WTC11 (cell line): ENCODE results near the gene AK5. TPM values are rescaled to one million over a fixed set of nuclear protein-coding genes. Genes with fewer than 3 reads are reported as not detected.

ENCODE experiments used
- ATAC-seq: fragments of 200-7000 bp; cut with Tn5 transposase; 2 replicates; pipeline ENCODE4 v1.10.0; 2021; ENCODE audit warnings: mild to moderate bottlenecking, moderate library complexity
- CTCF ChIA-PET: fragments of 300-600 bp; sonication (Branson Sonifier 250); formaldehyde crosslinking; loops from one replicate; lab custom pipeline; 2021; ENCODE audit warnings: antibody characterized with exemption; lab: Charles Lee
- POLR2A ChIA-PET: fragments of 350-600 bp; sonication (Branson Sonifier 250); formaldehyde crosslinking; loops from one replicate; lab custom pipeline; 2021; ENCODE audit warnings: antibody characterized with exemption; lab: Charles Lee
- DNase-seq: peaks from one replicate; pipeline ENCODE4 v3.0.0; 2021; ENCODE audit warnings: low spot score
- H3K27ac Mint-ChIP-seq: 2 replicates; pipeline ENCODE4 v1.8.0; 2021; ENCODE audit warnings: mixed read lengths
- H3K27me3 Mint-ChIP-seq: 2 replicates; pipeline ENCODE4 v1.8.0; 2021; ENCODE audit warnings: low read depth, mild to moderate bottlenecking, moderate library complexity, mixed read lengths
- H3K36me3 Mint-ChIP-seq: 2 replicates; pipeline ENCODE4 v1.8.0; 2021; ENCODE audit warnings: mixed read lengths
- H3K4me1 Mint-ChIP-seq: 2 replicates; pipeline ENCODE4 v1.8.0; 2022; ENCODE audit warnings: mixed read lengths
- H3K4me3 Mint-ChIP-seq: 2 replicates; pipeline ENCODE4 v1.8.0; 2021; ENCODE audit warnings: mild to moderate bottlenecking, moderate library complexity, mixed read lengths
- H3K9me3 Mint-ChIP-seq: 2 replicates; pipeline ENCODE4 v1.8.0; 2021; ENCODE audit warnings: mixed read lengths
- GTF2I ChIP-seq: fragments of 250-450 bp; sonication (Bioruptor Pico); conservative IDR thresholded peaks from 2 replicates; pipeline ENCODE4 v1.4.0; 2021; ENCODE audit warnings: mild to moderate bottlenecking
- MYBL2 ChIP-seq: sonication (generic); formaldehyde crosslinking; IDR thresholded peaks from 2 replicates; pipeline ENCODE4 v1.8.1; 2023; ENCODE audit warnings: mild to moderate bottlenecking, moderate library complexity, missing genetic modification reagents
- NR1H2 ChIP-seq: sonication (generic); formaldehyde crosslinking; IDR thresholded peaks from 2 replicates; pipeline ENCODE4 v1.9.0; 2021; ENCODE audit warnings: mild to moderate bottlenecking, moderate library complexity, missing genetic modification reagents
- SOX15 ChIP-seq: fragments of 250-450 bp; sonication (Bioruptor Pico); IDR thresholded peaks from 2 replicates; pipeline ENCODE4 v1.9.0; 2021; ENCODE audit warnings: mild to moderate bottlenecking
- ZNF232 ChIP-seq: sonication (generic); formaldehyde crosslinking; IDR thresholded peaks from 2 replicates; pipeline ENCODE4 v1.8.0; 2022; ENCODE audit warnings: mild to moderate bottlenecking, missing genetic modification reagents
- ZNF317 ChIP-seq: sonication (generic); formaldehyde crosslinking; IDR thresholded peaks from 2 replicates; pipeline ENCODE4 v1.8.1; 2023; ENCODE audit warnings: low read depth, mild to moderate bottlenecking, moderate library complexity, missing genetic modification reagents, borderline replicate concordance
- total RNA-seq: library from RNA; stranded (reverse); gene quantifications from 3 replicates; pipeline ENCODE4 v1.2.3, GENCODE V29; 2021
- TF ChIP-seq, protein P1 (sequence below): sonication (generic); formaldehyde crosslinking; IDR thresholded peaks from 2 replicates; pipeline ENCODE4 v1.8.1; 2023; ENCODE audit warnings: mild to moderate bottlenecking, missing genetic modification reagents
- TF ChIP-seq, protein P2 (sequence below): fragments of 250-450 bp; sonication (Bioruptor Pico); IDR thresholded peaks from 2 replicates; pipeline ENCODE4 v1.8.0; 2021; ENCODE audit warnings: mild to moderate bottlenecking
- TF ChIP-seq, protein P3 (sequence below): sonication (generic); formaldehyde crosslinking; IDR thresholded peaks from 2 replicates; pipeline ENCODE4 v1.8.1; 2022; ENCODE audit warnings: missing genetic modification reagents, borderline replicate concordance
- TF ChIP-seq, protein P4 (sequence below): sonication (generic); formaldehyde crosslinking; IDR thresholded peaks from 2 replicates; pipeline ENCODE4 v1.8.0; 2022; ENCODE audit warnings: mild to moderate bottlenecking, missing genetic modification reagents
- TF ChIP-seq, protein P5 (sequence below): sonication (generic); formaldehyde crosslinking; IDR thresholded peaks from 2 replicates; pipeline ENCODE4 v1.8.1; 2023; ENCODE audit warnings: mild to moderate bottlenecking, missing genetic modification reagents, borderline replicate concordance
- TF ChIP-seq, protein P6 (sequence below): fragments of 250-450 bp; sonication (Bioruptor Pico); IDR thresholded peaks from 2 replicates; pipeline ENCODE4 v1.9.0; 2021; ENCODE audit warnings: mild to moderate bottlenecking
- TF ChIP-seq, protein P7 (sequence below): sonication (generic); formaldehyde crosslinking; IDR thresholded peaks from 2 replicates; pipeline ENCODE4 v1.8.1; 2023; ENCODE audit warnings: mild to moderate bottlenecking, missing genetic modification reagents

The AK5 gene
- total RNA-seq, 1 experiment from 2014 or later: 3.0 TPM

DNA sequence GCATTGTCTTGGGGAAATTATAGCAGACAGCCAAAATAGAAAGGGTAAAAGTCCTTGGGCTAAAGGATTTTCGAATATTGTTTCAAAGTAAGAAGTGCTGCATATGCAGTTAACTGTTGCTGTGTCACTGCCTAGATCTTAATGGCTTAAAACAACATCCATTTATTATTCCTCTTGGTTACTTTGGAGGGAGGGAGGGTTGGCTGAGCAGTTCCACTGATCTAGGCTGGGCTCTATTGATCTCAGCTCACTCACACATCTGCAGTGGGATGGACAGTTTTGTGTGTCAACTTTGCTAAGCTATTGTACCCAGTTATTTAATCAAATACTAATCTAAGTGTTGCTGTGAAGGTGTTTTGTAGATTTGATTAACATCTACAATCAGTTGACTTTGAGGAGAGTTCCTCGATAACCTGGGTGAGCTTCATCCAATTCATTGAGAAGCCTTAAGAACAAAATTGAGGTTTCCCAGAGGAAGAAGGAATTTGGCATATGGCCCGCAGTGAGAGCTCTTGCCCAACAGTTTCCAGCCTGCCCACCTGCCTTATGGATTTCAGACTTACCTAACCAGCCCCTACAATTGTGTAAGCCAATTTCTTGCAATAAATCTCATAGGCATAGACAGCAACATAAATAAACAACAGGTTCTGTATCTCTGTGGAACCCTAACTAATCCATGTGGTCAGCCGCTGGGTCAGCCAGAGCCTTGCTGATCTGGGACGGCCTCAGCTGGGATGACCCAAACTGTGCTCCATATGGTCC is 187.3 kb downstream of the AK5 start:
- peaks cover 5% of the 10 kb centered on the region for H3K9me3 Mint-ChIP-seq
- ChIA-PET CTCF (interaction anchor here (0.5 to 0.6 kb wide), 2 partner anchors 417 to 1117 kb away, joined by 3 to 4 read pairs; no protein-coding TSS in a partner anchor), POLR2A (no interaction called here)
- TF ChIP-seq, protein P1, sequence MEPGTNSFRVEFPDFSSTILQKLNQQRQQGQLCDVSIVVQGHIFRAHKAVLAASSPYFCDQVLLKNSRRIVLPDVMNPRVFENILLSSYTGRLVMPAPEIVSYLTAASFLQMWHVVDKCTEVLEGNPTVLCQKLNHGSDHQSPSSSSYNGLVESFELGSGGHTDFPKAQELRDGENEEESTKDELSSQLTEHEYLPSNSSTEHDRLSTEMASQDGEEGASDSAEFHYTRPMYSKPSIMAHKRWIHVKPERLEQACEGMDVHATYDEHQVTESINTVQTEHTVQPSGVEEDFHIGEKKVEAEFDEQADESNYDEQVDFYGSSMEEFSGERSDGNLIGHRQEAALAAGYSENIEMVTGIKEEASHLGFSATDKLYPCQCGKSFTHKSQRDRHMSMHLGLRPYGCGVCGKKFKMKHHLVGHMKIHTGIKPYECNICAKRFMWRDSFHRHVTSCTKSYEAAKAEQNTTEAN (CRISPR knock-in tag): no peak
- TF ChIP-seq ZNF317 (CRISPR knock-in tag): no peak
- TF ChIP-seq, protein P2, sequence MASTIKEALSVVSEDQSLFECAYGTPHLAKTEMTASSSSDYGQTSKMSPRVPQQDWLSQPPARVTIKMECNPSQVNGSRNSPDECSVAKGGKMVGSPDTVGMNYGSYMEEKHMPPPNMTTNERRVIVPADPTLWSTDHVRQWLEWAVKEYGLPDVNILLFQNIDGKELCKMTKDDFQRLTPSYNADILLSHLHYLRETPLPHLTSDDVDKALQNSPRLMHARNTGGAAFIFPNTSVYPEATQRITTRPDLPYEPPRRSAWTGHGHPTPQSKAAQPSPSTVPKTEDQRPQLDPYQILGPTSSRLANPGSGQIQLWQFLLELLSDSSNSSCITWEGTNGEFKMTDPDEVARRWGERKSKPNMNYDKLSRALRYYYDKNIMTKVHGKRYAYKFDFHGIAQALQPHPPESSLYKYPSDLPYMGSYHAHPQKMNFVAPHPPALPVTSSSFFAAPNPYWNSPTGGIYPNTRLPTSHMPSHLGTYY (CRISPR knock-in tag): no peak
- TF ChIP-seq SOX15 (CRISPR knock-in tag): no peak
- no peak for TF ChIP-seq MYBL2
- TF ChIP-seq, protein P3, sequence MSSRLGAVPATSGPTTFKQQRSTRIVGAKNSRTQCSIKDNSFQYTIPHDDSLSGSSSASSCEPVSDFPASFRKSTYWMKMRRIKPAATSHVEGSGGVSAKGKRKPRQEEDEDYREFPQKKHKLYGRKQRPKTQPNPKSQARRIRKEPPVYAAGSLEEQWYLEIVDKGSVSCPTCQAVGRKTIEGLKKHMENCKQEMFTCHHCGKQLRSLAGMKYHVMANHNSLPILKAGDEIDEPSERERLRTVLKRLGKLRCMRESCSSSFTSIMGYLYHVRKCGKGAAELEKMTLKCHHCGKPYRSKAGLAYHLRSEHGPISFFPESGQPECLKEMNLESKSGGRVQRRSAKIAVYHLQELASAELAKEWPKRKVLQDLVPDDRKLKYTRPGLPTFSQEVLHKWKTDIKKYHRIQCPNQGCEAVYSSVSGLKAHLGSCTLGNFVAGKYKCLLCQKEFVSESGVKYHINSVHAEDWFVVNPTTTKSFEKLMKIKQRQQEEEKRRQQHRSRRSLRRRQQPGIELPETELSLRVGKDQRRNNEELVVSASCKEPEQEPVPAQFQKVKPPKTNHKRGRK: no peak
- ATAC-seq (no peak), DNase-seq (no peak)
- H3K4me1 Mint-ChIP-seq: no peaks in the 10 kb centered on the region
- no peaks in the 10 kb centered on the region for H3K36me3 Mint-ChIP-seq
- no peak overlapping the region for H3K4me3 Mint-ChIP-seq
- H3K27me3 Mint-ChIP-seq: no peaks in the 10 kb centered on the region
- no peak overlapping the region for H3K27ac Mint-ChIP-seq

DNA sequence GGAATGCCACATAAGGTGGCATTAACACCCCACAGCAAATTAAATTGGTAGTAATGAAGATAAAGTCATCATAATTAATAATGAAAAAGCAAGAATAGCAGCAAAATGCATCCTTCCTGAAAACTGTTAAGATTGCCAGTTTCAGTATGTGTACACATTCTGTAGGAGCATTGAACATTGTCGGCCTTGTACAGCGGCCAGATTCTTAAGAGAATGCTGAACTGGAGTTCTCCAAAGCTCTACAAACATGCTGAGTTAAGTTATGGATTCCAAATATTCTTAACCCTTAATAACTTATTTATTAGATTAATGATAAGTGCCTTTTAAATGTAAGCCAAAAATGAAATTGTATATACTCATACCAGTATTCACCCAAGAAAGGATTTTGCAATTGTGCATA is 189.9 kb downstream of the AK5 start:
- ATAC-seq (no peak), DNase-seq (no peak)
- H3K9me3 Mint-ChIP-seq: peaks cover 5% of the 10 kb centered on the region
- no peak overlapping the region for H3K27ac Mint-ChIP-seq
- POLR2A ChIA-PET: no interaction called here
- H3K27me3 Mint-ChIP-seq: no peaks in the 10 kb centered on the region
- H3K4me1 Mint-ChIP-seq: no peaks in the 10 kb centered on the region
- no peaks in the 10 kb centered on the region for H3K36me3 Mint-ChIP-seq
- no peak overlapping the region for H3K4me3 Mint-ChIP-seq
- CTCF ChIA-PET: no interaction called here
- TF ChIP-seq, protein P3: no peak
- TF ChIP-seq ZNF232 (CRISPR knock-in tag) (no peak), GTF2I (no peak), NR1H2 (CRISPR knock-in tag) (no peak)
- TF ChIP-seq, protein P4, sequence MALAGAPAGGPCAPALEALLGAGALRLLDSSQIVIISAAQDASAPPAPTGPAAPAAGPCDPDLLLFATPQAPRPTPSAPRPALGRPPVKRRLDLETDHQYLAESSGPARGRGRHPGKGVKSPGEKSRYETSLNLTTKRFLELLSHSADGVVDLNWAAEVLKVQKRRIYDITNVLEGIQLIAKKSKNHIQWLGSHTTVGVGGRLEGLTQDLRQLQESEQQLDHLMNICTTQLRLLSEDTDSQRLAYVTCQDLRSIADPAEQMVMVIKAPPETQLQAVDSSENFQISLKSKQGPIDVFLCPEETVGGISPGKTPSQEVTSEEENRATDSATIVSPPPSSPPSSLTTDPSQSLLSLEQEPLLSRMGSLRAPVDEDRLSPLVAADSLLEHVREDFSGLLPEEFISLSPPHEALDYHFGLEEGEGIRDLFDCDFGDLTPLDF (CRISPR knock-in tag): no peak
- TF ChIP-seq, protein P5, sequence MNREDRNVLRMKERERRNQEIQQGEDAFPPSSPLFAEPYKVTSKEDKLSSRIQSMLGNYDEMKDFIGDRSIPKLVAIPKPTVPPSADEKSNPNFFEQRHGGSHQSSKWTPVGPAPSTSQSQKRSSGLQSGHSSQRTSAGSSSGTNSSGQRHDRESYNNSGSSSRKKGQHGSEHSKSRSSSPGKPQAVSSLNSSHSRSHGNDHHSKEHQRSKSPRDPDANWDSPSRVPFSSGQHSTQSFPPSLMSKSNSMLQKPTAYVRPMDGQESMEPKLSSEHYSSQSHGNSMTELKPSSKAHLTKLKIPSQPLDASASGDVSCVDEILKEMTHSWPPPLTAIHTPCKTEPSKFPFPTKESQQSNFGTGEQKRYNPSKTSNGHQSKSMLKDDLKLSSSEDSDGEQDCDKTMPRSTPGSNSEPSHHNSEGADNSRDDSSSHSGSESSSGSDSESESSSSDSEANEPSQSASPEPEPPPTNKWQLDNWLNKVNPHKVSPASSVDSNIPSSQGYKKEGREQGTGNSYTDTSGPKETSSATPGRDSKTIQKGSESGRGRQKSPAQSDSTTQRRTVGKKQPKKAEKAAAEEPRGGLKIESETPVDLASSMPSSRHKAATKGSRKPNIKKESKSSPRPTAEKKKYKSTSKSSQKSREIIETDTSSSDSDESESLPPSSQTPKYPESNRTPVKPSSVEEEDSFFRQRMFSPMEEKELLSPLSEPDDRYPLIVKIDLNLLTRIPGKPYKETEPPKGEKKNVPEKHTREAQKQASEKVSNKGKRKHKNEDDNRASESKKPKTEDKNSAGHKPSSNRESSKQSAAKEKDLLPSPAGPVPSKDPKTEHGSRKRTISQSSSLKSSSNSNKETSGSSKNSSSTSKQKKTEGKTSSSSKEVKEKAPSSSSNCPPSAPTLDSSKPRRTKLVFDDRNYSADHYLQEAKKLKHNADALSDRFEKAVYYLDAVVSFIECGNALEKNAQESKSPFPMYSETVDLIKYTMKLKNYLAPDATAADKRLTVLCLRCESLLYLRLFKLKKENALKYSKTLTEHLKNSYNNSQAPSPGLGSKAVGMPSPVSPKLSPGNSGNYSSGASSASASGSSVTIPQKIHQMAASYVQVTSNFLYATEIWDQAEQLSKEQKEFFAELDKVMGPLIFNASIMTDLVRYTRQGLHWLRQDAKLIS (CRISPR knock-in tag): no peak
- TF ChIP-seq, protein P6, sequence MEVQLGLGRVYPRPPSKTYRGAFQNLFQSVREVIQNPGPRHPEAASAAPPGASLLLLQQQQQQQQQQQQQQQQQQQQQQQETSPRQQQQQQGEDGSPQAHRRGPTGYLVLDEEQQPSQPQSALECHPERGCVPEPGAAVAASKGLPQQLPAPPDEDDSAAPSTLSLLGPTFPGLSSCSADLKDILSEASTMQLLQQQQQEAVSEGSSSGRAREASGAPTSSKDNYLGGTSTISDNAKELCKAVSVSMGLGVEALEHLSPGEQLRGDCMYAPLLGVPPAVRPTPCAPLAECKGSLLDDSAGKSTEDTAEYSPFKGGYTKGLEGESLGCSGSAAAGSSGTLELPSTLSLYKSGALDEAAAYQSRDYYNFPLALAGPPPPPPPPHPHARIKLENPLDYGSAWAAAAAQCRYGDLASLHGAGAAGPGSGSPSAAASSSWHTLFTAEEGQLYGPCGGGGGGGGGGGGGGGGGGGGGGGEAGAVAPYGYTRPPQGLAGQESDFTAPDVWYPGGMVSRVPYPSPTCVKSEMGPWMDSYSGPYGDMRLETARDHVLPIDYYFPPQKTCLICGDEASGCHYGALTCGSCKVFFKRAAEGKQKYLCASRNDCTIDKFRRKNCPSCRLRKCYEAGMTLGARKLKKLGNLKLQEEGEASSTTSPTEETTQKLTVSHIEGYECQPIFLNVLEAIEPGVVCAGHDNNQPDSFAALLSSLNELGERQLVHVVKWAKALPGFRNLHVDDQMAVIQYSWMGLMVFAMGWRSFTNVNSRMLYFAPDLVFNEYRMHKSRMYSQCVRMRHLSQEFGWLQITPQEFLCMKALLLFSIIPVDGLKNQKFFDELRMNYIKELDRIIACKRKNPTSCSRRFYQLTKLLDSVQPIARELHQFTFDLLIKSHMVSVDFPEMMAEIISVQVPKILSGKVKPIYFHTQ (CRISPR knock-in tag): no peak
- TF ChIP-seq, protein P7, sequence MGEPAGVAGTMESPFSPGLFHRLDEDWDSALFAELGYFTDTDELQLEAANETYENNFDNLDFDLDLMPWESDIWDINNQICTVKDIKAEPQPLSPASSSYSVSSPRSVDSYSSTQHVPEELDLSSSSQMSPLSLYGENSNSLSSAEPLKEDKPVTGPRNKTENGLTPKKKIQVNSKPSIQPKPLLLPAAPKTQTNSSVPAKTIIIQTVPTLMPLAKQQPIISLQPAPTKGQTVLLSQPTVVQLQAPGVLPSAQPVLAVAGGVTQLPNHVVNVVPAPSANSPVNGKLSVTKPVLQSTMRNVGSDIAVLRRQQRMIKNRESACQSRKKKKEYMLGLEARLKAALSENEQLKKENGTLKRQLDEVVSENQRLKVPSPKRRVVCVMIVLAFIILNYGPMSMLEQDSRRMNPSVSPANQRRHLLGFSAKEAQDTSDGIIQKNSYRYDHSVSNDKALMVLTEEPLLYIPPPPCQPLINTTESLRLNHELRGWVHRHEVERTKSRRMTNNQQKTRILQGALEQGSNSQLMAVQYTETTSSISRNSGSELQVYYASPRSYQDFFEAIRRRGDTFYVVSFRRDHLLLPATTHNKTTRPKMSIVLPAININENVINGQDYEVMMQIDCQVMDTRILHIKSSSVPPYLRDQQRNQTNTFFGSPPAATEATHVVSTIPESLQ: no peak
